Measurements from ENCODE around the gene PARG.
"Not testable (repeated sequence)": the region's sequence is repeated elsewhere in the genome, so short reads cannot be mapped to it uniquely, and the experiment has no call there.

Gene PARG

DNA sequence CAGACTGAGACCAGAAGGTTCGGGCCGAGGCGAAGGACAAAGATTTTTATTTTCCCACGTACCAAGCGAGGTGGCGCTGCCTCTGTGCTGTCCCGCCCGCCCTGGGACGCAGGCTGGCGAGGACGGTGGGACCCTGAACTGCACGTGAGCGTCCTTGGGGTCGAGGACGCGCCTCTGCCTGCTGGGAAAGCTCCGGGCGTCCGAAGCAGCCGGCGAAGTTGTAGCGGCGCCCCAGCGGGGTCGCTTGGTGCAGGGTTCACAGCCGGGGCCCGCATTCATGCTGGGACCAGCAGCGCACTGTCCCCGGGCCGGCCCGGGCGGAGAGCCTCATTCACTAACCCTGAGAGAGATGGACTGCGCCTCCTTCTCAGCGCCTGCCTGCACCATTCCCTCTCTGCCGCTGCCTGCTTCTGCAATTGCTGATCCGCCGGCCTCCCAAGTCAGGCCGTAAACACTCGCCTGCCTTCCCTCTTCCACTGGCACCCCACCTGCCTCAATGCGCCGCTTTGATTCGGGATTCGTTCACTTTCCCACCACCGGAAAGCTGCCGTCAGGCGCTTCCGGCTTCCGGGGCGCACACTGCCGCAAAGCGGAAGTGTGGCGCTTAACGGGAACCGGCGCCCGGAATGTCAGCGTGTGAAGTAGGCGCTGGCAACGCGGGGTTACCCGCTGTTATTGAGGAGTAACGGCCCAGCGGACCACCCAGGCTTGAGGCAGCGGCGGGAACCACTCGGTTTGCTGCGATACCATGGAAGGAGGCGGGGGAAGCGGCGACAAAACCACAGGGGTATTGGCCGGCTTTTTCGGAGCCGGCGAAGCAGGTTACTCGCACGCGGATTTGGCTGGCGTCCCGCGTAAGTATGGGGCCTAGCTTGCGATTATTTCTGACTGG lies at the start of gene PARG, which contains the start of gene TIMM23B:
TSS of gene PARG (minus strand) at position 581 of the 892 bp plus-strand sequence. CDS start at position 279, 302 bp downstream.
TSS of gene TIMM23B (plus strand) at position 607 of the 892 bp plus-strand sequence. CDS start at position 749, 142 bp downstream.
- TF ChIP-seq TAF1 (IDR thresholded peaks at IDR 0.05; ENCODE audit: low read depth) (peak; percentile 90), TEAD4 (IDR thresholded peaks at IDR 0.05) (peak; percentile 73), EP300 (IDR thresholded peaks at IDR 0.05; ENCODE audit: borderline replicate concordance) (0 out of 2 replicates have a peak, but pooled peaks have one; percentile 15), MAX (IDR thresholded peaks at IDR 0.05) (peak; percentile 81), NFIC (IDR thresholded peaks at IDR 0.05) (peak; percentile 47; the same call in 1 of the 2 replicates), YY1 (IDR thresholded peaks at IDR 0.05; ENCODE audit: low read depth) (peak; percentile 62; the same call in 1 of the 2 replicates)

DNA sequence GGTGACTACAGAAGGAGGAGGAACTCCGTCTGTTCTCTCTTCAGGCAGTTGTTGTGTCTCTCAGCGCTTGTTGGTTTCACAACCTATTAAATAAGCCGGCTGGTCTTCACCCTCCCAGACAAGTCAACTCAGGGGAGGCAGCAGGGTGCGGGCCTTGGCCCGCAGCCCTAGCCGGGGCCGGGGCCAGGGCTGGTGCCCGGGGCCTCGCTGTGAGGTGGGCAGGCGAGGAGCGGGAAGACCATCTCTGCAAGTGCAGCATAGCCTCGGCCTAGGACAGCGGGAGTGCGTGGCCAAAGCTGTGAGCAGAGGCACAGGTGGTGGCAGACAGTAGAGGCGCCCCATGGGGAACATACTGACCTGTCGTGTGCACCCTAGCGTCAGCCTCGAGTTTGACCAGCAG lies 46.5 kb upstream of the PARG start, which contains the start of gene AGAP6:
TSS of gene AGAP6 (plus strand) at position 31 of the 400 bp plus-strand sequence. CDS start at position 341, 310 bp downstream.
- not testable (repeated sequence) for TF ChIP-seq RAD21 (IDR thresholded peaks at IDR 0.05; ENCODE audit: low read depth); TEAD4 (IDR thresholded peaks at IDR 0.05); TCF12 (IDR thresholded peaks at IDR 0.05; ENCODE audit: low read depth)

- peak; percentile 20; the same call in 1 of the 2 replicates for TF ChIP-seq RAD21 (IDR thresholded peaks at IDR 0.05; ENCODE audit: low read depth)
Observed at GRCh38 chr10:49890025-49890424, 51.8 kb downstream of the PARG start.

DNA sequence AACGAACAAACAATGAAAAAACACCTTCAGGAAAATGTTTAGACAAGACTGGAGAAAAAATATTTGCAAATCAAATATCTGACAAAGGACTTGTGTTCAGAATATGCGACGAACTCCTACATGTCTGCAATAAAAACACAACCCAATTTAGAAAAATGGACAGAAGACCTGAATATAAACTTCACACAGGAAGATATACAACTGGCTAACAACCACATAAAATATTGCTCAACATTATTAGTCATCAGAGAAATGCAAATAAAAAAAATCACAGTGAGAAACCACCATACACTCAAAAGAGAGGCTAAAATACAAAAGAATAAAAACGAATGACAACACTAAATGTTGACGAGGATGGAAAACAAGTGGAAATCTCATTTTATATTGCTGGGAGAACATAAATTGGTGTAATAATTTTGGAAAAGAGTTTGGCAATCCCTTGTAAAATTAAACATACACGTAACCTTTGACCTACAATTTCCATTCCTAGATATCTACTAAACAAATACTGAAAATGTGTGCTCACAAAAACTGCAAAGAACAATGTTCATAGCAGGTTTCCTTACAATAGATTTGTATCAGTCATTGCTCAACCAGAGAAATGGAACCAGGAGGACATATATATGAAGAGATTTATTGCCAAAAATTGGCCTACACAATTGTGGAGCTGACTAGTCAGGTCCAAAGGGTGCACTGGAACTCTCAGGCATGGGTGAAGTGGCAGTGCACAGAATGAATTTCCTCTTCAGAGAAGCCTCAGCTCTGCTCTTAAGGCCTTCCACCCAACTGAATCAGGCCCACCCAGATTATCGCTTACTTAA lies 96.8 kb downstream of the PARG start:
- no peak for TF ChIP-seq CEBPB (IDR thresholded peaks at IDR 0.05)
- no peak for TF ChIP-seq YY1 (IDR thresholded peaks at IDR 0.05; ENCODE audit: low read depth)
- no peak for TF ChIP-seq ZBTB7A (IDR thresholded peaks at IDR 0.05; ENCODE audit: low read depth)
- no peak for TF ChIP-seq TEAD4 (IDR thresholded peaks at IDR 0.05)
- no peak for TF ChIP-seq CREB1 (IDR thresholded peaks at IDR 0.05; ENCODE audit: low read depth)
- TF ChIP-seq FOXM1 (IDR thresholded peaks at IDR 0.05; ENCODE audit: borderline replicate concordance, low read depth): no peak
- no peak for TF ChIP-seq NFIC (IDR thresholded peaks at IDR 0.05)
- no peak for TF ChIP-seq MAX (IDR thresholded peaks at IDR 0.05)
- TF ChIP-seq TAF1 (IDR thresholded peaks at IDR 0.05; ENCODE audit: low read depth): no peak
- TF ChIP-seq EGR1 (IDR thresholded peaks at IDR 0.05): no peak
- TF ChIP-seq USF1 (IDR thresholded peaks at IDR 0.05): no peak
- no peak for TF ChIP-seq RAD21 (IDR thresholded peaks at IDR 0.05; ENCODE audit: low read depth)
- TF ChIP-seq EP300 (IDR thresholded peaks at IDR 0.05; ENCODE audit: borderline replicate concordance): no peak
- TF ChIP-seq, protein P1, sequence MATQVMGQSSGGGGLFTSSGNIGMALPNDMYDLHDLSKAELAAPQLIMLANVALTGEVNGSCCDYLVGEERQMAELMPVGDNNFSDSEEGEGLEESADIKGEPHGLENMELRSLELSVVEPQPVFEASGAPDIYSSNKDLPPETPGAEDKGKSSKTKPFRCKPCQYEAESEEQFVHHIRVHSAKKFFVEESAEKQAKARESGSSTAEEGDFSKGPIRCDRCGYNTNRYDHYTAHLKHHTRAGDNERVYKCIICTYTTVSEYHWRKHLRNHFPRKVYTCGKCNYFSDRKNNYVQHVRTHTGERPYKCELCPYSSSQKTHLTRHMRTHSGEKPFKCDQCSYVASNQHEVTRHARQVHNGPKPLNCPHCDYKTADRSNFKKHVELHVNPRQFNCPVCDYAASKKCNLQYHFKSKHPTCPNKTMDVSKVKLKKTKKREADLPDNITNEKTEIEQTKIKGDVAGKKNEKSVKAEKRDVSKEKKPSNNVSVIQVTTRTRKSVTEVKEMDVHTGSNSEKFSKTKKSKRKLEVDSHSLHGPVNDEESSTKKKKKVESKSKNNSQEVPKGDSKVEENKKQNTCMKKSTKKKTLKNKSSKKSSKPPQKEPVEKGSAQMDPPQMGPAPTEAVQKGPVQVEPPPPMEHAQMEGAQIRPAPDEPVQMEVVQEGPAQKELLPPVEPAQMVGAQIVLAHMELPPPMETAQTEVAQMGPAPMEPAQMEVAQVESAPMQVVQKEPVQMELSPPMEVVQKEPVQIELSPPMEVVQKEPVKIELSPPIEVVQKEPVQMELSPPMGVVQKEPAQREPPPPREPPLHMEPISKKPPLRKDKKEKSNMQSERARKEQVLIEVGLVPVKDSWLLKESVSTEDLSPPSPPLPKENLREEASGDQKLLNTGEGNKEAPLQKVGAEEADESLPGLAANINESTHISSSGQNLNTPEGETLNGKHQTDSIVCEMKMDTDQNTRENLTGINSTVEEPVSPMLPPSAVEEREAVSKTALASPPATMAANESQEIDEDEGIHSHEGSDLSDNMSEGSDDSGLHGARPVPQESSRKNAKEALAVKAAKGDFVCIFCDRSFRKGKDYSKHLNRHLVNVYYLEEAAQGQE (IDR thresholded peaks at IDR 0.05; ENCODE audit: low read depth): no peak
- no peak for TF ChIP-seq TCF12 (IDR thresholded peaks at IDR 0.05; ENCODE audit: low read depth)

DNA sequence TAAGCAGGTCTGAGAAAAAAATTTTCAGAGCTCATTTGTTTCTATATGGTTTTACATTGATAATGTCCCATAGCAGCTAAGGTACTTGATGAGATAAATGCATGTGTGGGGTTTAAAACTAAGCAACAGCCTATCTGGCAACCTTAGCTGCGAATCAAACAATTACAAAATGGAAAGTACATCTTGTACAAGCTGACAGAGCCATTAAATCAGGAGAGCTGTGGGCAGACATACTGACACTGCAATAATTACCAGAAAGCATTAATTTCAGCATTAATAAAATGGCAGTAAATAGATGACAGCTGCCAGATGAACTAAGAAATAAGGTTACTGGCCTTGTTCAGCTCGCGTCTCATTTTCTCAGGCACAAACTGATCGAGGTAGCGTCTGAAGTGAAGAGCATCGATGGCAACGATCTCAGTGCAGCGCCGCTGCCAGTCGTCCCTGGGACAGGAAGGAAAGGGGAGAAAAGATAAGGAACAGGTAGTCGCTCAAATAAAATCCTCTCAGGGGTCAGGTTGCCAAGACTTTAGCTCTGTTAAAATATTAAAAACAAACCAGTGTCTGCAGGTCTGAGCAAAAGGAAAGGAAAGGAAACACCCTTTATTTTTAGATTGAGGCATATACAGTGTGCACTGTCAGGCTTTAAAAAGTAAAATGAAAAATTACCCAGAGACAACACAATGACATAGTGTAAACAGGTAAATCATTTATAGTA lies 100.1 kb downstream of the PARG start:
- no peak for TF ChIP-seq TEAD4 (IDR thresholded peaks at IDR 0.05)
- no peak for TF ChIP-seq CEBPB (IDR thresholded peaks at IDR 0.05)
- TF ChIP-seq CREB1 (IDR thresholded peaks at IDR 0.05; ENCODE audit: low read depth): no peak
- no peak for TF ChIP-seq MAX (IDR thresholded peaks at IDR 0.05)
- no peak for TF ChIP-seq ZBTB7A (IDR thresholded peaks at IDR 0.05; ENCODE audit: low read depth)
- no peak for TF ChIP-seq USF1 (IDR thresholded peaks at IDR 0.05)
- TF ChIP-seq EGR1 (IDR thresholded peaks at IDR 0.05): no peak
- TF ChIP-seq YY1 (IDR thresholded peaks at IDR 0.05; ENCODE audit: low read depth): no peak
- no peak for TF ChIP-seq FOXM1 (IDR thresholded peaks at IDR 0.05; ENCODE audit: borderline replicate concordance, low read depth)
- TF ChIP-seq RAD21 (IDR thresholded peaks at IDR 0.05; ENCODE audit: low read depth): no peak
- no peak for TF ChIP-seq NFIC (IDR thresholded peaks at IDR 0.05)
- TF ChIP-seq, protein P1 (IDR thresholded peaks at IDR 0.05; ENCODE audit: low read depth): no peak
